ENCODE data around the gene TMPRSS13.

GRCh38 chr11:117966908-117967307 lies 37.7 kb upstream of the TMPRSS13 start:
- TF ChIP-seq POLR2A (IDR thresholded peaks at IDR 0.05) (no peak), CTCF (IDR thresholded peaks at IDR 0.05) (no peak), EP300 (IDR thresholded peaks at IDR 0.05) (no peak)
